Neutrophil (primary cell): ENCODE results near the gene PLSCR4.

Source experiments
- H3K27ac ChIP-seq: fragments of 200-600 bp; sonication (generic); 2 replicates; pipeline ENCODE4 v1.5.1; 2016; ENCODE audit warnings: mild to moderate bottlenecking, moderate library complexity
- H3K27me3 ChIP-seq: fragments of 200-600 bp; sonication (generic); 2 replicates; pipeline ENCODE4 v1.6.0; 2016; ENCODE audit warnings: mild to moderate bottlenecking
- H3K36me3 ChIP-seq: fragments of 200-600 bp; sonication (generic); 2 replicates; pipeline ENCODE4 v1.5.1; 2017
- H3K4me1 ChIP-seq, 2 experiments: fragments of 200-600 bp in 1 of 2; sonication (generic) in 1 of 2; 1 replicate in 1 of 2; 2 replicates in 1 of 2; pipeline versions ENCODE4 v1.5.1 to v1.6.1; 2013 to 2016; ENCODE audit warnings: low read depth in 1 of 2, low read length in 1 of 2, mild to moderate bottlenecking in 1 of 2, moderate library complexity in 1 of 2; ENCODE audit not compliant: control insufficient read depth in 1 of 2, insufficient read depth in 1 of 2
- H3K4me3 ChIP-seq, 2 experiments: fragments of 200-600 bp in 1 of 2; sonication (generic) in 1 of 2; 1 replicate in 1 of 2; 2 replicates in 1 of 2; pipeline ENCODE4 v1.5.1; 2013 to 2016; ENCODE audit warnings: low read depth in 1 of 2, low read length in 1 of 2, mild to moderate bottlenecking in 1 of 2, moderate library complexity in 1 of 2
- H3K9me3 ChIP-seq: fragments of 200-600 bp; sonication (generic); 2 replicates; pipeline ENCODE4 v1.5.1; 2016
- CTCF ChIP-seq: fragments of 200-600 bp; sonication (generic); IDR thresholded peaks from 2 replicates; pipeline ENCODE4 v1.5.1; 2016; ENCODE audit warnings: antibody characterized with exemption

The PLSCR4 gene

GRCh38 chr3:146209371-146209770, 41.5 kb downstream of the PLSCR4 start:
- H3K4me1 ChIP-seq: no peaks in the 10 kb centered on the region
- H3K9me3 ChIP-seq: no peaks in the 10 kb centered on the region
- no peaks in the 10 kb centered on the region for H3K27me3 ChIP-seq
- no peak for TF ChIP-seq CTCF
- H3K4me3 ChIP-seq: no peak overlapping the region
- no peaks in the 10 kb centered on the region for H3K36me3 ChIP-seq
- H3K27ac ChIP-seq: no peak overlapping the region

DNA sequence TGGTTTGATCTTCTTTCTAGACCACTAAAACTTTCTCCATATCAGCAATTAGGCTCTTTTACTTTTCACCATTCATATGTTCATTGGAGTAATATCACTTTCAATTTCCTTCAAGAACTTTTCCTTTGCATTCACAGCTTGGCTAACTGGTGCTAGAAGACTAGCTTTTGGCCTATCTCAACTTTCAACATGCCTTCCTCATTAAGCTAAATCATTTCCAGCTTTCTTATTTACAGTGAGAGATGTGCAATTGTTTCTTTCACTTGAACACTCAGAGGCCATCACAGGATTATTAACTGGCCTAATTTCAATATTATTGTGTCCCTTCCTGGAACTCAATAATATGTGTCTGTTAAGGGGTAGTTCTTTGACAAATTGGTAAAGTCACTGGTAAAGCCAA, 47.1 kb downstream of the PLSCR4 start:
- H3K9me3 ChIP-seq: no peaks in the 10 kb centered on the region
- no peaks in the 10 kb centered on the region for H3K4me1 ChIP-seq
- no peak overlapping the region for H3K4me3 ChIP-seq
- no peak overlapping the region for H3K27ac ChIP-seq
- no peak for TF ChIP-seq CTCF
- H3K27me3 ChIP-seq: no peaks in the 10 kb centered on the region
- H3K36me3 ChIP-seq: no peaks in the 10 kb centered on the region

DNA sequence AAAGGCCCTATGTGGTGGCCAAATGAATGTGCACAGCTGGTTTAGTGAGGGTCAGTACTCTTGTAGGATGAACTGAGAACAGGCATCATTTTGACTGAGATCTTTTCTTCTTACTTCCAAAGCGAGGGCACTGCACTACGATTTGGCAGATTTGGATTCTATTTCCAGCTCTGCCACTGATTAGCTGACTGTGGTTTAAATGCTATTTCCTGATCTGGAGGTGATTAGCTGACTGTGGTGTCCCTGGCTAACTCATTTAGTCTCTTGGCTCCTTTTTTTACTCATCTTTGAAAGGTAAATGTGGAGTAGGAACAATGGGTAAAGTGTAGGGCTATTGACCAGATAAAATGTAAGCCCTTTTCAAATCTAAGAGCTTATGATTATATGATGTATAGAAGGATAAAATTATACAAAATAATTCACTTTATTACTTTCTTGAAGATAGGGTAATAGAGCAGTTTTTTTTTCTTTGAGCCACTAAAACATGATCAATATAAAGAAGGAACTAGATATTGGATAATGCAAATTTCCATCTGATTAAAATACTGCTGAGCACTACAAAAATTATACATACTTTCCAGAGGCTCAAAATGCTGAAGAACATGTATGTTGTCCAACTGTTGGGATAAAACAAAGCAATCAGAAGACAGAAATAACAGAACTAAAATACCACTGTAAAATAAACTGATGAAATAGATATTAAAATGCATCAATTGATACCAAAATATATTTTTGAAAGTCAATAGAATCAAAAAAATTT, 50.3 kb downstream of the PLSCR4 start:
- Histone ChIP-seq H3K27ac (no peak overlapping the region), H3K9me3 (no peaks in the 10 kb centered on the region), H3K4me3 (no peak overlapping the region), H3K4me1 (no peaks in the 10 kb centered on the region), H3K27me3 (no peaks in the 10 kb centered on the region), H3K36me3 (no peaks in the 10 kb centered on the region)
- no peak for TF ChIP-seq CTCF

DNA sequence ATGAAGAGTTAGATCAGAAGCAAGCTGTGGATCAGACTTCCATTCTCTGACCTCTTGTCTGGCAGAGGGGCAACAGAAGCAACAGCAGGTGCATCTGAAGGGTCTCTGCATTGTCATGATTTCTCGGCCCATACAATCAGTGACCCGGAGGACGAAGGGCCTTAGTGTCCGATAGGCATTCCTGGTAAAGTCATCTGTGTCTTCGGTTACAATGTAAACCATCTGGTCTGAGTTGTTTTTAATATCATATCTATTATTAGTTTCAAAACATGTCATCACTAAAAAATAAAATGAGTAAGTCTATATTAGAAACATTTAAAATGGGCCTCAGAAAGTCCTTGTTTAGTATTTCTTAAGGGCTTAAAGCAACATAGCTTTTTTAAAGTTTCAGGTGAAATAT, 51.1 kb downstream of the PLSCR4 start:
- no peaks in the 10 kb centered on the region for H3K9me3 ChIP-seq

DNA sequence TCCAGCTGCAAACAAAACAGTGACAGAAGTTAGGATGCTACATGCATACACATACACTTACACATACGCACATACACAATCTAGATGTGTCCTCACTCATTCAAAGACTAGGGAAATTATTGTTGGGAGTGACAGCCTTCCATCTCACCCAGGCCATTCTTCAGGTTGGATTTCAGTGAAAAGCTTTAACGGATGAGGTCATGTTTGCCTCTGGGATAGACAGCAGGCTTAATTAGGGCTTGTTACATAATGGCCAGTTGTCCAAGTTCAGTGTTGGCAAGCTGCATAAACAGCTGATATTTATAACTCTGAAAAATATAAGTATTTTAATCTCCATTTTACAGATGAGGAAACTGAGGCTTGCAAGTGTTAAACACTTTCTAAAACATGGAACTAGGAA, 54.1 kb downstream of the PLSCR4 start:
- Histone ChIP-seq H3K9me3 (no peaks in the 10 kb centered on the region), H3K4me3 (no peak overlapping the region), H3K27me3 (no peaks in the 10 kb centered on the region), H3K36me3 (no peaks in the 10 kb centered on the region), H3K27ac (no peak overlapping the region), H3K4me1 (no peaks in the 10 kb centered on the region)
- no peak for TF ChIP-seq CTCF

More for the DNA sequence above, 51.1 kb downstream of the PLSCR4 start:
- H3K4me3 ChIP-seq: no peak overlapping the region
- H3K4me1 ChIP-seq: no peaks in the 10 kb centered on the region
- no peak overlapping the region for H3K27ac ChIP-seq
- TF ChIP-seq CTCF: no peak
- no peaks in the 10 kb centered on the region for H3K27me3 ChIP-seq
- no peaks in the 10 kb centered on the region for H3K36me3 ChIP-seq
